H1 (cell line): ENCODE measurements around the gene BUD13. TPM values are rescaled to one million over a fixed set of nuclear protein-coding genes. Genes with fewer than 3 reads are reported as not detected.

Source experiments
- CTCF ChIA-PET: fragments of 300-600 bp; sonication (Branson Sonifier 250); formaldehyde crosslinking; loops from one replicate; lab custom pipeline; 2021; ENCODE audit not compliant: partially characterized antibody; lab: Charles Lee
- POLR2A ChIA-PET: fragments of 300-600 bp; sonication (Branson Sonifier 250); formaldehyde crosslinking; loops from one replicate; lab custom pipeline; 2021; ENCODE audit warnings: inconsistent platforms; ENCODE audit not compliant: partially characterized antibody; lab: Charles Lee
- DNase-seq, 2 experiments: peaks; one replicate each; pipeline versions ENCODE4 v3.0.0 to v3.0.0-alpha.2; 2010 to 2022; ENCODE audit warnings: low spot score in 2 of 2, low read depth in 1 of 2, mixed read lengths in 1 of 2
- FAIRE-seq: peaks from 2 replicates; lab custom pipeline; 2011; peaks lifted over from hg19 to GRCh38; lab: Jason Lieb, UNC
- H2AFZ ChIP-seq: 2 replicates; pipeline ENCODE4 v1.8.1; 2012; ENCODE audit warnings: low read length, inconsistent platforms
- H2AK5ac ChIP-seq: 2 replicates; pipeline ENCODE4 v1.6.1; 2013; ENCODE audit warnings: low read depth, low read length
- H2BK120ac ChIP-seq: replicated peaks from 2 replicates; pipeline ENCODE3; 2013; ENCODE audit warnings: low read depth, low read length, inconsistent platforms
- H2BK12ac ChIP-seq: 2 replicates; pipeline ENCODE4 v1.6.1; 2013; ENCODE audit warnings: low read depth, low read length
- H2BK15ac ChIP-seq: 2 replicates; pipeline ENCODE4 v1.6.1; 2013; ENCODE audit warnings: low read length
- H2BK20ac ChIP-seq: 2 replicates; pipeline ENCODE4 v1.6.1; 2013; ENCODE audit warnings: low read length
- H2BK5ac ChIP-seq: 2 replicates; pipeline ENCODE4 v1.6.1; 2013; ENCODE audit warnings: low read depth, low read length
- H3K14ac ChIP-seq: 2 replicates; pipeline ENCODE4 v1.6.1; 2013; ENCODE audit warnings: inconsistent platforms; ENCODE audit not compliant: insufficient read length
- H3K18ac ChIP-seq: 2 replicates; pipeline ENCODE4 v1.6.1; 2013; ENCODE audit warnings: low read length; ENCODE audit errors: extremely low read depth
- H3K23ac ChIP-seq: 2 replicates; pipeline ENCODE4 v1.6.1; 2013; ENCODE audit warnings: inconsistent platforms; ENCODE audit not compliant: insufficient read length
- H3K23me2 ChIP-seq: 2 replicates; pipeline ENCODE4 v1.6.1; 2013; ENCODE audit warnings: low read depth, low read length
- H3K27ac ChIP-seq: 2 replicates; pipeline ENCODE4 v1.6.1; 2011; ENCODE audit warnings: low read depth, low read length, inconsistent platforms
- H3K27me3 ChIP-seq, 4 experiments: replicated peaks in 1 of 4; 1 replicate in 1 of 4; 2 replicates in 3 of 4; pipeline versions ENCODE4 v1.6.1 to v1.8.1; 2011 to 2013; ENCODE audit warnings: low read length in 3 of 4, mild to moderate bottlenecking in 3 of 4, inconsistent platforms in 2 of 4, mixed read lengths in 2 of 4, moderate library complexity in 1 of 4; ENCODE audit not compliant: control insufficient read depth in 3 of 4, insufficient read depth in 3 of 4; ENCODE audit errors: extremely low read depth in 1 of 4
- H3K36me3 ChIP-seq, 4 experiments: 2 replicates each; pipeline versions ENCODE4 v1.6.1 to v1.8.1; 2011 to 2013; ENCODE audit warnings: mild to moderate bottlenecking in 4 of 4, low read length in 3 of 4, moderate library complexity in 2 of 4, control low read depth in 1 of 4, inconsistent platforms in 1 of 4; ENCODE audit not compliant: insufficient read depth in 4 of 4, control insufficient read depth in 2 of 4
- H3K4ac ChIP-seq: replicated peaks from 2 replicates; pipeline ENCODE3; 2013; ENCODE audit warnings: low read length, low read depth, mixed read lengths, inconsistent platforms; ENCODE audit not compliant: insufficient read length
- H3K4me1 ChIP-seq, 4 experiments: replicated peaks in 1 of 4; 1 replicate in 1 of 4; 2 replicates in 3 of 4; pipeline versions ENCODE4 v1.6.1 to v1.8.1; 2011 to 2013; ENCODE audit warnings: low read length in 3 of 4, inconsistent platforms in 2 of 4, mixed read lengths in 1 of 4; ENCODE audit not compliant: insufficient read depth in 4 of 4, control insufficient read depth in 3 of 4
- H3K4me2 ChIP-seq, 2 experiments: 2 replicates each; pipeline versions ENCODE4 v1.6.1 to v1.8.1; 2011 to 2013; ENCODE audit warnings: low read depth in 2 of 2, low read length in 2 of 2, control low read depth in 1 of 2, inconsistent platforms in 1 of 2, mild to moderate bottlenecking in 1 of 2; ENCODE audit not compliant: insufficient read depth in 1 of 2
- H3K4me3 ChIP-seq, 4 experiments: fragments of 200-600, 300-600 bp in 1 of 4; sonication (generic), shearing (Covaris generic), sonication (Bioruptor Twin) in 1 of 4; 2 replicates each; pipeline versions ENCODE4 v1.5.1 to v1.8.1; 2011 to 2016; ENCODE audit warnings: low read length in 4 of 4, low read depth in 3 of 4, control low read depth in 2 of 4, inconsistent platforms in 2 of 4, mild to moderate bottlenecking in 2 of 4, mixed read lengths in 1 of 4, moderate library complexity in 1 of 4; ENCODE audit not compliant: insufficient read depth in 2 of 4; ENCODE audit errors: extremely low read depth in 1 of 4
- H3K56ac ChIP-seq: replicated peaks from 2 replicates; pipeline ENCODE3; 2013; ENCODE audit warnings: low read depth, mild to moderate bottlenecking, mixed read lengths, low read length, inconsistent platforms; ENCODE audit not compliant: insufficient read length
- H3K79me1 ChIP-seq: 2 replicates; pipeline ENCODE4 v1.6.1; 2013; ENCODE audit warnings: low read depth, low read length, control low read depth
- H3K79me2 ChIP-seq, 2 experiments: 2 replicates each; pipeline versions ENCODE4 v1.6.1 to v1.8.1; 2012 to 2013; ENCODE audit warnings: low read length in 2 of 2, mild to moderate bottlenecking in 2 of 2, inconsistent platforms in 1 of 2; ENCODE audit not compliant: insufficient read depth in 2 of 2, control insufficient read depth in 1 of 2
- H3K9ac ChIP-seq, 4 experiments: replicated peaks in 1 of 4; 1 replicate in 1 of 4; 2 replicates in 3 of 4; pipeline versions ENCODE4 v1.6.1 to v1.8.1; 2011 to 2013; ENCODE audit warnings: low read depth in 3 of 4, low read length in 3 of 4, control low read depth in 2 of 4, mild to moderate bottlenecking in 2 of 4, moderate library complexity in 2 of 4, inconsistent platforms in 1 of 4; ENCODE audit errors: extremely low read depth in 1 of 4
- H3K9me3 ChIP-seq, 2 experiments: 2 replicates each; pipeline versions ENCODE4 v1.6.1 to v1.8.1; 2012 to 2013; ENCODE audit warnings: mild to moderate bottlenecking in 2 of 2, moderate library complexity in 2 of 2, control low read depth in 1 of 2, inconsistent platforms in 1 of 2, low read depth in 1 of 2, low read length in 1 of 2, mixed read lengths in 1 of 2; ENCODE audit not compliant: insufficient read depth in 2 of 2
- H4K20me1 ChIP-seq, 2 experiments: replicated peaks in 1 of 2; 2 replicates each; pipeline versions ENCODE3 to v1.8.1; 2011 to 2013; ENCODE audit warnings: inconsistent platforms in 2 of 2, low read length in 2 of 2, mild to moderate bottlenecking in 1 of 2; ENCODE audit not compliant: insufficient read depth in 2 of 2, control insufficient read depth in 1 of 2
- H4K5ac ChIP-seq: 2 replicates; pipeline ENCODE4 v1.6.1; 2013; ENCODE audit warnings: low read length, low read depth, mixed read lengths, inconsistent platforms; ENCODE audit not compliant: insufficient read length
- H4K8ac ChIP-seq: 2 replicates; pipeline ENCODE4 v1.8.0; 2013; ENCODE audit warnings: mild to moderate bottlenecking, moderate library complexity, low read length, inconsistent platforms; ENCODE audit not compliant: insufficient read depth; ENCODE audit errors: extremely low read depth
- H4K91ac ChIP-seq: replicated peaks from 2 replicates; pipeline ENCODE3; 2013; ENCODE audit warnings: low read length, mixed read lengths, inconsistent platforms; ENCODE audit not compliant: insufficient read length
- ASH2L ChIP-seq: fragments of 200-600, 300-600 bp; sonication (generic); IDR thresholded peaks from one replicate; pipeline ENCODE4 v1.7.1; 2017; ENCODE audit warnings: low read length
- ATF3 ChIP-seq: IDR thresholded peaks from 2 replicates; pipeline ENCODE4 v1.6.1; 2011; ENCODE audit warnings: low read depth, mild to moderate bottlenecking, low read length; ENCODE audit not compliant: insufficient read depth
- BCL11A ChIP-seq, 2 experiments: IDR thresholded peaks; one replicate each; pipeline ENCODE4 v1.6.1; 2011; ENCODE audit warnings: low read depth in 2 of 2, low read length in 2 of 2, mild to moderate bottlenecking in 2 of 2
- BRCA1 ChIP-seq: IDR thresholded peaks from 2 replicates; pipeline ENCODE4 v1.6.1; 2012; ENCODE audit warnings: low read depth, low read length, improper control_type of control experiment
- CHD2 ChIP-seq: IDR thresholded peaks from 2 replicates; pipeline ENCODE4 v1.6.1; 2012; ENCODE audit warnings: low read length, improper control_type of control experiment
- CTBP2 ChIP-seq: IDR thresholded peaks from 2 replicates; pipeline ENCODE4 v1.7.0; 2011; ENCODE audit warnings: borderline replicate concordance, mild to moderate bottlenecking, moderate library complexity, mixed read lengths, low read length; ENCODE audit not compliant: insufficient read depth, insufficient read length
- EP300 ChIP-seq, 2 experiments: IDR thresholded peaks; 1 replicate in 1 of 2; 2 replicates in 1 of 2; pipeline ENCODE4 v1.6.1; 2011 to 2012; ENCODE audit warnings: low read depth in 2 of 2, low read length in 2 of 2, mild to moderate bottlenecking in 2 of 2, borderline replicate concordance in 1 of 2, inconsistent platforms in 1 of 2, moderate library complexity in 1 of 2
- GABPA ChIP-seq: IDR thresholded peaks from 2 replicates; pipeline ENCODE4 v1.6.1; 2011; ENCODE audit warnings: mild to moderate bottlenecking, low read length, moderate library complexity, borderline replicate concordance; ENCODE audit not compliant: insufficient read depth
- KDM1A ChIP-seq: fragments of 200-600, 300-600 bp; sonication (generic); IDR thresholded peaks from 2 replicates; pipeline ENCODE4 v1.7.1; 2016; ENCODE audit warnings: mild to moderate bottlenecking, low read length, borderline replicate concordance
- PHF8 ChIP-seq: fragments of 200-600 bp; sonication (generic); conservative IDR thresholded peaks from 2 replicates; pipeline ENCODE4 v1.7.1; 2012; ENCODE audit warnings: low read depth, mild to moderate bottlenecking, inconsistent platforms, low read length, moderate library complexity
- SIN3A ChIP-seq, 2 experiments: IDR thresholded peaks in 1 of 2; conservative IDR thresholded peaks in 1 of 2; 2 replicates each; pipeline ENCODE4 v1.6.1; 2011 to 2012; ENCODE audit warnings: low read length in 2 of 2, improper control_type of control experiment in 1 of 2, low read depth in 1 of 2, mild to moderate bottlenecking in 1 of 2
- SP2 ChIP-seq: IDR thresholded peaks from 2 replicates; pipeline ENCODE4 v1.6.1; 2012; ENCODE audit warnings: mild to moderate bottlenecking, low read length, inconsistent platforms
- TAF7 ChIP-seq: optimal IDR thresholded peaks from 2 replicates; pipeline ENCODE3; 2011; ENCODE audit warnings: low read depth, mild to moderate bottlenecking, inconsistent platforms, low read length, moderate library complexity, borderline replicate concordance
- WGBS, 2 experiments: shearing (Covaris generic) in 1 of 2; methylation state at CpG; one replicate each; pipeline versions ENCODE4 v1.1.6 to v1.1.7; 2013 to 2015; ENCODE audit warnings: low lambda C conversion rate in 2 of 2, mixed read lengths in 2 of 2, inconsistent platforms in 1 of 2, low coverage in 1 of 2, missing lambda C conversion rate in 1 of 2; ENCODE audit not compliant: insufficient replicate concordance in 2 of 2, insufficient coverage in 1 of 2, insufficient read length in 1 of 2; ENCODE audit errors: extremely low coverage in 1 of 2, missing lambda C conversion rate in 1 of 2; 5-methylcytosine and 5-hydroxymethylcytosine counted together
- polyA plus RNA-seq, 7 experiments: library from polyadenylated mRNA; depleted of rRNA in 3 of 7; stranded (reverse) in 5 of 7; unstranded in 2 of 7; fragments of >200 nt in 5 of 7; fragments of 200-250 nt in 2 of 7; gene quantifications; 1 replicate in 5 of 7; 2 replicates in 1 of 7; 4 replicates in 1 of 7; pipeline versions ENCODE4 v1.2.1 to v1.2.3, GENCODE V29; 2011 to 2013; ENCODE audit warnings: missing spikeins in 2 of 7, mixed read lengths in 2 of 7
- total RNA-seq: library from RNA; stranded (reverse); fragmentation: NEBNext Ultra II Directional; extraction: Animal tissue kit (Norgen Biotek cat#: 25700); gene quantifications from 2 replicates; pipeline ENCODE4 v1.2.1, GENCODE V29; 2021

The BUD13 gene
- total and polyA plus RNA-seq, 2 of the 8 experiments (the other 6 are each of a cell fraction or from before 2014, with no cell fraction given): 24.8 to 27.2 TPM

GRCh38 chr11:116723511-116723910, 49.3 kb downstream of the BUD13 start:
- Histone ChIP-seq H2AK5ac (no peak overlapping the region), H3K18ac (no peak overlapping the region), H2AFZ (no peak overlapping the region), H3K4me1 (peaks cover 0 to 7% (median 3%) of the 10 kb centered on the region in 4 experiments; a peak in 5 of 7 replicates), H3K4ac (no peak overlapping the region), H3K27ac (no peak overlapping the region), H2BK15ac (no peak overlapping the region), H3K4me2 (no peak overlapping the region), H3K4me3 (no peak overlapping the region), H3K79me1 (no peaks in the 10 kb centered on the region; the same call in 1 of the 2 replicates), H2BK12ac (no peak overlapping the region), H2BK120ac (no peak overlapping the region), H4K20me1 (no peaks in the 10 kb centered on the region), H4K5ac (no peak overlapping the region), H4K8ac (no peak overlapping the region), H3K56ac (no peak overlapping the region), H3K9ac (no peak overlapping the region), H2BK20ac (no peak overlapping the region), H3K23me2 (no peaks in the 10 kb centered on the region; the same call in 1 of the 2 replicates), H3K14ac (no peak overlapping the region), H3K27me3 (no peaks in the 10 kb centered on the region), H2BK5ac (no peak overlapping the region), H4K91ac (no peak overlapping the region), H3K36me3 (no peaks in the 10 kb centered on the region), H3K23ac (no peak overlapping the region), H3K9me3 (no peaks in the 10 kb centered on the region), H3K79me2 (no peaks in the 10 kb centered on the region)
- FAIRE-seq (no peak), DNase-seq (no peak)
- POLR2A ChIA-PET: interaction anchor here (1.2 kb wide), 1 partner anchor 15 kb away, joined by 3 read pairs; no protein-coding TSS in a partner anchor
- no peak for TF ChIP-seq CTBP2
- TF ChIP-seq ATF3: no peak
- TF ChIP-seq CHD2: no peak
- TF ChIP-seq TAF7: no peak
- TF ChIP-seq PHF8: no peak
- no peak for TF ChIP-seq ASH2L
- TF ChIP-seq BRCA1: no peak
- TF ChIP-seq EP300 (IDR thresholded peaks at IDR 0.05; ENCODE audit: borderline replicate concordance in 1 of 2, low read depth in 2 of 2, low read length in 2 of 2): no peak
- TF ChIP-seq BCL11A (IDR thresholded peaks at IDR 0.05; ENCODE audit: low read depth in 2 of 2, low read length in 2 of 2): no peak
- TF ChIP-seq SP2: no peak
- no peak for TF ChIP-seq GABPA
- no peak for TF ChIP-seq KDM1A
- no peak for TF ChIP-seq SIN3A (conservative IDR thresholded peaks at IDR 0.05 in 1 of 2, IDR thresholded peaks at IDR 0.05 in 1 of 2; ENCODE audit: low read depth in 1 of 2, low read length in 2 of 2)
- CTCF ChIA-PET: interaction anchor here (0.7 to 19.2 kb wide), 6 partner anchors 7 to 68 kb away, joined by 3 to 334 read pairs (median 7); no protein-coding TSS in a partner anchor
- WGBS, 2 experiments: 94% methylated on average over 7 of the region's 7 CpGs; no CpG with 5 or more reads in 1 of the 2 experiments
